NB4 (cell line): ENCODE measurements around the gene AP3B1.

Experiments
- MYC ChIP-seq: IDR thresholded peaks from 2 replicates; pipeline ENCODE4 v1.6.1; 2011; ENCODE audit warnings: low read depth, low read length
- POLR2A ChIP-seq: IDR thresholded peaks from 2 replicates; pipeline ENCODE4 v1.6.1; 2011; ENCODE audit warnings: mild to moderate bottlenecking; ENCODE audit not compliant: insufficient read length; ENCODE audit errors: extremely low read depth
- TF ChIP-seq, protein P1 (sequence below): IDR thresholded peaks from one replicate; pipeline ENCODE4 v1.5.1; 2012; ENCODE audit warnings: low read depth, low read length

GRCh38 chr5:78116167-78116566, 178.3 kb downstream of the AP3B1 start:
- TF ChIP-seq, protein P1, sequence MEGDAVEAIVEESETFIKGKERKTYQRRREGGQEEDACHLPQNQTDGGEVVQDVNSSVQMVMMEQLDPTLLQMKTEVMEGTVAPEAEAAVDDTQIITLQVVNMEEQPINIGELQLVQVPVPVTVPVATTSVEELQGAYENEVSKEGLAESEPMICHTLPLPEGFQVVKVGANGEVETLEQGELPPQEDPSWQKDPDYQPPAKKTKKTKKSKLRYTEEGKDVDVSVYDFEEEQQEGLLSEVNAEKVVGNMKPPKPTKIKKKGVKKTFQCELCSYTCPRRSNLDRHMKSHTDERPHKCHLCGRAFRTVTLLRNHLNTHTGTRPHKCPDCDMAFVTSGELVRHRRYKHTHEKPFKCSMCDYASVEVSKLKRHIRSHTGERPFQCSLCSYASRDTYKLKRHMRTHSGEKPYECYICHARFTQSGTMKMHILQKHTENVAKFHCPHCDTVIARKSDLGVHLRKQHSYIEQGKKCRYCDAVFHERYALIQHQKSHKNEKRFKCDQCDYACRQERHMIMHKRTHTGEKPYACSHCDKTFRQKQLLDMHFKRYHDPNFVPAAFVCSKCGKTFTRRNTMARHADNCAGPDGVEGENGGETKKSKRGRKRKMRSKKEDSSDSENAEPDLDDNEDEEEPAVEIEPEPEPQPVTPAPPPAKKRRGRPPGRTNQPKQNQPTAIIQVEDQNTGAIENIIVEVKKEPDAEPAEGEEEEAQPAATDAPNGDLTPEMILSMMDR, result no peak
- no peak for TF ChIP-seq POLR2A
- TF ChIP-seq MYC, result no peak
